Ishikawa (cell line): ENCODE measurements around the gene TSPAN12.

Experiments
- CEBPB ChIP-seq: IDR thresholded peaks from 2 replicates; pipeline ENCODE4 v1.6.1; 2012
- CREB1 ChIP-seq: IDR thresholded peaks from 2 replicates; pipeline ENCODE4 v1.6.1; 2012; ENCODE audit warnings: low read depth
- EGR1 ChIP-seq: IDR thresholded peaks from 2 replicates; pipeline ENCODE4 v1.6.1; 2012
- EP300 ChIP-seq: IDR thresholded peaks from 2 replicates; pipeline ENCODE4 v1.6.1; 2012; ENCODE audit warnings: borderline replicate concordance
- FOXM1 ChIP-seq: IDR thresholded peaks from 2 replicates; pipeline ENCODE4 v1.6.1; 2012; ENCODE audit warnings: low read depth, borderline replicate concordance
- NFIC ChIP-seq: IDR thresholded peaks from 2 replicates; pipeline ENCODE4 v1.6.1; 2012
- RAD21 ChIP-seq: IDR thresholded peaks from 2 replicates; pipeline ENCODE4 v1.6.1; 2012; ENCODE audit warnings: low read depth
- TAF1 ChIP-seq: IDR thresholded peaks from 2 replicates; pipeline ENCODE4 v1.6.1; 2012; ENCODE audit warnings: low read depth, mild to moderate bottlenecking
- TCF12 ChIP-seq: IDR thresholded peaks from 2 replicates; pipeline ENCODE4 v1.6.1; 2012; ENCODE audit warnings: low read depth
- TEAD4 ChIP-seq: IDR thresholded peaks from 2 replicates; pipeline ENCODE4 v1.6.1; 2012
- USF1 ChIP-seq: IDR thresholded peaks from 2 replicates; pipeline ENCODE4 v1.6.1; 2012
- YY1 ChIP-seq: IDR thresholded peaks from 2 replicates; pipeline ENCODE4 v1.6.1; 2012; ENCODE audit warnings: low read depth
- ZBTB7A ChIP-seq: IDR thresholded peaks from 2 replicates; pipeline ENCODE4 v1.6.1; 2012; ENCODE audit warnings: low read depth
- TF ChIP-seq, protein P1 (sequence below): IDR thresholded peaks from 2 replicates; pipeline ENCODE4 v1.6.1; 2012
- TF ChIP-seq, protein P2 (sequence below): IDR thresholded peaks from 2 replicates; pipeline ENCODE4 v1.6.1; 2012; ENCODE audit warnings: low read depth, mild to moderate bottlenecking

Gene TSPAN12

GRCh38 chr7:120865191-120865981, 7.4 kb upstream of the TSPAN12 start:
- TF ChIP-seq, protein P1, sequence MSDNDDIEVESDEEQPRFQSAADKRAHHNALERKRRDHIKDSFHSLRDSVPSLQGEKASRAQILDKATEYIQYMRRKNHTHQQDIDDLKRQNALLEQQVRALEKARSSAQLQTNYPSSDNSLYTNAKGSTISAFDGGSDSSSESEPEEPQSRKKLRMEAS, result no peak
- peak; percentile 33; the same call in 1 of the 2 replicates for TF ChIP-seq TEAD4

- TF ChIP-seq EP300, result peak; percentile 93
- TF ChIP-seq EGR1, result no peak
- TF ChIP-seq TAF1, result no peak
- peak; percentile 90 for TF ChIP-seq TCF12
- TF ChIP-seq FOXM1, result peak; percentile 78
- TF ChIP-seq CEBPB, result 0 out of 2 replicates have a peak, but pooled peaks have one; percentile 19
- TF ChIP-seq, protein P1, result 0 out of 2 replicates have a peak, but pooled peaks have one; percentile 15
- TF ChIP-seq, protein P2, sequence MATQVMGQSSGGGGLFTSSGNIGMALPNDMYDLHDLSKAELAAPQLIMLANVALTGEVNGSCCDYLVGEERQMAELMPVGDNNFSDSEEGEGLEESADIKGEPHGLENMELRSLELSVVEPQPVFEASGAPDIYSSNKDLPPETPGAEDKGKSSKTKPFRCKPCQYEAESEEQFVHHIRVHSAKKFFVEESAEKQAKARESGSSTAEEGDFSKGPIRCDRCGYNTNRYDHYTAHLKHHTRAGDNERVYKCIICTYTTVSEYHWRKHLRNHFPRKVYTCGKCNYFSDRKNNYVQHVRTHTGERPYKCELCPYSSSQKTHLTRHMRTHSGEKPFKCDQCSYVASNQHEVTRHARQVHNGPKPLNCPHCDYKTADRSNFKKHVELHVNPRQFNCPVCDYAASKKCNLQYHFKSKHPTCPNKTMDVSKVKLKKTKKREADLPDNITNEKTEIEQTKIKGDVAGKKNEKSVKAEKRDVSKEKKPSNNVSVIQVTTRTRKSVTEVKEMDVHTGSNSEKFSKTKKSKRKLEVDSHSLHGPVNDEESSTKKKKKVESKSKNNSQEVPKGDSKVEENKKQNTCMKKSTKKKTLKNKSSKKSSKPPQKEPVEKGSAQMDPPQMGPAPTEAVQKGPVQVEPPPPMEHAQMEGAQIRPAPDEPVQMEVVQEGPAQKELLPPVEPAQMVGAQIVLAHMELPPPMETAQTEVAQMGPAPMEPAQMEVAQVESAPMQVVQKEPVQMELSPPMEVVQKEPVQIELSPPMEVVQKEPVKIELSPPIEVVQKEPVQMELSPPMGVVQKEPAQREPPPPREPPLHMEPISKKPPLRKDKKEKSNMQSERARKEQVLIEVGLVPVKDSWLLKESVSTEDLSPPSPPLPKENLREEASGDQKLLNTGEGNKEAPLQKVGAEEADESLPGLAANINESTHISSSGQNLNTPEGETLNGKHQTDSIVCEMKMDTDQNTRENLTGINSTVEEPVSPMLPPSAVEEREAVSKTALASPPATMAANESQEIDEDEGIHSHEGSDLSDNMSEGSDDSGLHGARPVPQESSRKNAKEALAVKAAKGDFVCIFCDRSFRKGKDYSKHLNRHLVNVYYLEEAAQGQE, result no peak
- no peak for TF ChIP-seq CREB1
- TF ChIP-seq USF1, result no peak
- peak; percentile 58; the same call in 1 of the 2 replicates for TF ChIP-seq YY1
- peak; percentile 99 for TF ChIP-seq TEAD4
- TF ChIP-seq NFIC, result peak; percentile 95
- no peak for TF ChIP-seq RAD21
Observed at GRCh38 chr7:120864141-120864900, 6.4 kb upstream of the TSPAN12 start.

DNA sequence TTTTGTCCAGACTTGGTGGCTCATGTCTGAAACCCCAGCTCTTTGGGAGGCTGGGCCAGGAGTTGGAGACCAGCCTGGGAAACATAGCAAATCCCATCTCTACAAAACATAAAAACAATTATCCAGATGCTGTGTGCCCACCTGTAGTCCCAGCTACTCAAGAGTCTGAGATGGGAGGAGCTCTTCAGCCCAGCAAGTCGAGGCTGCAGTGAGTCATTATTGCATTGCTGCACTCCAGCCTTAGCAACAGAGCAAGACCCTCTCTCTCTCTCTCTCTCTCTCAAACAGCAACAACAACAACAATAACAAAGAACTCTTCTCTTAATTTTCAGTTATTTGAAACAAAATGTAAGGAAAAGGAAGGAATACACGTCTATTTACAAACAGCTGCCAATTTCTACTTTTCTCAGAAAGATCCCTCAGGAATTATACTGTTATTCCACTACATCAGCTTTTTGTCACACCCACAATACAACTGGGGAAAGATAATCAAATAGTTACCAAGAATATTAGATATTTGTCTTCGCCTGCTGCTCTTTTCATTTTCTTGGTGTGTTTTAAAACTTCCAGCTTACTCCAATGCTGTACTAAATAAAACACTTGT, 5.1 kb upstream of the TSPAN12 start:
- no peak for TF ChIP-seq YY1
- no peak for TF ChIP-seq CEBPB
- TF ChIP-seq CREB1, result no peak
- no peak for TF ChIP-seq RAD21
- no peak for TF ChIP-seq EP300
- no peak for TF ChIP-seq ZBTB7A
- TF ChIP-seq EGR1, result no peak
- TF ChIP-seq NFIC, result no peak
- no peak for TF ChIP-seq TCF12
- no peak for TF ChIP-seq USF1
- TF ChIP-seq TAF1, result no peak
- no peak for TF ChIP-seq TEAD4
- no peak for TF ChIP-seq FOXM1
- TF ChIP-seq, protein P1, result no peak
- TF ChIP-seq, protein P2, result no peak

DNA sequence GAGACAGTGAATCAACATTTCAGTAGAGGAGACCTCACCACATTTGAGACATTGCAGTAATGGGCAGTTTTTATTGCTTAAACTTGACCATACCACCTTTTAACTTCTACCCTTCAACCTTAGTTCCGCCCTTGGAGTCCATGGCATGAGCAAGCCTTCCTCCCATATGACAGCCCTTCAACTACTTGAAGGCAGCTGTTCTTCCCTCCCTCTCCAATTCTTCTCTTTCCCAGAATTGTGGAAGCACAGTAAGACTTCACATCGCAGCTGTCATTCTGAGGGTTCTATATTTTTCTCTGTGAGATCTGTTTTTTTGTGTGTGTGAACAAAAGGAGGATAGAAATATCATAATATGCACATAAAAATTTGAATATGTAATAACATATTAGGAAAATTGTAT, 2.2 kb upstream of the TSPAN12 start:
- TF ChIP-seq USF1 (no peak), NFIC (no peak), CREB1 (no peak), EP300 (no peak), TCF12 (no peak), YY1 (no peak), FOXM1 (no peak), RAD21 (no peak), EGR1 (no peak), TEAD4 (no peak), CEBPB (no peak), ZBTB7A (no peak), TAF1 (no peak)
- TF ChIP-seq, protein P1, result no peak
- TF ChIP-seq, protein P2, result no peak
